A673 (cell line): ENCODE data around the gene GON7. TPM values are rescaled to one million over a fixed set of nuclear protein-coding genes. Genes with fewer than 3 reads are reported as not detected.
"Not testable (repeated sequence)": the region's sequence is repeated elsewhere in the genome, so short reads cannot be mapped to it uniquely, and the experiment has no call there.

ENCODE experiments used
- BruUV-seq: library from RNA; stranded (reverse); fragments of 400-500 nt; replicated peaks from 2 replicates; lab custom pipeline; 2021; lab: Mats Ljungman, UMichigan
- CTCF ChIA-PET: fragments of 300-600 bp; sonication (Branson Sonifier 250); formaldehyde crosslinking; loops from one replicate; lab custom pipeline; 2022; ENCODE audit warnings: antibody characterized with exemption; lab: Charles Lee
- POLR2A ChIA-PET: fragments of 300-600 bp; sonication (Branson Sonifier 250); formaldehyde crosslinking; loops from one replicate; lab custom pipeline; 2022; ENCODE audit warnings: antibody characterized with exemption; ENCODE audit not compliant: low non-redundant PET; lab: Charles Lee
- DNase-seq: peaks from one replicate; pipeline ENCODE4 v3.0.0-alpha.2; 2015; ENCODE audit warnings: low spot score
- H3K27ac ChIP-seq: fragments of 200-600 bp; sonication (generic); 2 replicates; pipeline ENCODE4 v1.5.1; 2016; ENCODE audit warnings: mixed run types, low read depth, mild to moderate bottlenecking, mixed read lengths, antibody characterized with exemption, low read length; ENCODE audit not compliant: poor library complexity, severe bottlenecking
- H3K27me3 ChIP-seq: fragments of 200-600 bp; sonication (generic); replicated peaks from 2 replicates; pipeline ENCODE4 v1.6.1; 2017; ENCODE audit warnings: mixed run types, low read depth, mild to moderate bottlenecking, mixed read lengths, antibody characterized with exemption, low read length; ENCODE audit not compliant: insufficient read depth, poor library complexity
- H3K36me3 ChIP-seq: fragments of 200-600 bp; sonication (generic); 2 replicates; pipeline ENCODE4 v1.6.1; 2016; ENCODE audit warnings: mixed run types, mild to moderate bottlenecking, mixed read lengths, antibody characterized with exemption, low read length; ENCODE audit not compliant: insufficient read depth, poor library complexity, severe bottlenecking
- H3K4me1 ChIP-seq: fragments of 200-600 bp; sonication (generic); 2 replicates; pipeline ENCODE4 v1.6.1; 2017; ENCODE audit warnings: mixed run types, mild to moderate bottlenecking, mixed read lengths, antibody characterized with exemption, low read length; ENCODE audit not compliant: insufficient read depth, poor library complexity, severe bottlenecking
- H3K4me3 ChIP-seq: fragments of 200-600 bp; sonication (generic); 2 replicates; pipeline ENCODE4 v1.5.1; 2016; ENCODE audit warnings: low read depth, mixed run types, mild to moderate bottlenecking, mixed read lengths, low read length; ENCODE audit not compliant: poor library complexity, severe bottlenecking
- H3K9me3 ChIP-seq: fragments of 200-600 bp; sonication (generic); 2 replicates; pipeline ENCODE4 v1.6.1; 2016; ENCODE audit warnings: mixed run types, low read depth, mild to moderate bottlenecking, mixed read lengths, antibody characterized with exemption, low read length; ENCODE audit not compliant: poor library complexity, severe bottlenecking
- CTCF ChIP-seq: fragments of 300-800, 200-600 bp; sonication (generic); conservative IDR thresholded peaks from 2 replicates; pipeline ENCODE4 v1.5.1; 2017; ENCODE audit warnings: low read depth, mild to moderate bottlenecking, antibody characterized with exemption, low read length, moderate library complexity, mixed read lengths
- EZH2 ChIP-seq: fragments of 200-600 bp; sonication (generic); IDR thresholded peaks from 2 replicates; pipeline ENCODE4 v1.6.1; 2017; ENCODE audit warnings: borderline replicate concordance, low read depth, mild to moderate bottlenecking, mixed read lengths, antibody characterized with exemption, low read length; ENCODE audit not compliant: poor library complexity, severe bottlenecking
- intact Hi-C: fragments of 100-400 bp; cut with micrococcal nuclease; formaldehyde crosslinking; loops from one replicate; pipeline ENCODE4 v1.10.0; 2022; ENCODE audit not compliant: unreplicated experiment
- total RNA-seq: library from RNA; stranded (reverse); gene quantifications from 2 replicates; pipeline ENCODE4 v1.2.3, GENCODE V29; 2021

The GON7 gene
- total RNA-seq, 1 experiment from 2014 or later: 24.1 TPM

GRCh38 chr14:93234798-93235197, 27.9 kb upstream of the GON7 start:
- CTCF ChIA-PET: no interaction called here
- Histone ChIP-seq H3K27me3 (no peaks in the 10 kb centered on the region), H3K27ac (no peak overlapping the region), H3K36me3 (peaks cover 3% of the 10 kb centered on the region), H3K9me3 (no peaks in the 10 kb centered on the region), H3K4me3 (no peak overlapping the region), H3K4me1 (no peaks in the 10 kb centered on the region)
- BruUV-seq: no TSS peak
- TF ChIP-seq EZH2: no peak
- TF ChIP-seq CTCF: no peak
- DNase-seq: no peak
- POLR2A ChIA-PET: no interaction called here
- intact Hi-C loops: loop anchor here (5.0 to 10.0 kb wide), 2 partner anchors 308 to 380 kb away; no protein-coding TSS in a partner anchor

GRCh38 chr14:93233078-93233477, 26.2 kb upstream of the GON7 start:
- BruUV-seq, H3K36me3 ChIP-seq, POLR2A ChIA-PET, DNase-seq, H3K27ac ChIP-seq, H3K9me3 ChIP-seq, H3K27me3 ChIP-seq, H3K4me3 ChIP-seq, H3K4me1 ChIP-seq: not testable (repeated sequence)
- intact Hi-C loops: loop anchor here (5.0 to 10.0 kb wide), 2 partner anchors 309 to 382 kb away; no protein-coding TSS in a partner anchor
- CTCF ChIA-PET: interaction anchor here (0.6 to 0.9 kb wide), 3 partner anchors 106 to 549 kb away, joined by 3 to 6 read pairs (median 3); no protein-coding TSS in a partner anchor

GRCh38 chr14:93232159-93232558, 25.3 kb upstream of the GON7 start:
- Histone ChIP-seq H3K4me3 (no peak overlapping the region), H3K36me3 (peaks cover 9% of the 10 kb centered on the region), H3K4me1 (no peaks in the 10 kb centered on the region), H3K9me3 (no peaks in the 10 kb centered on the region), H3K27me3 (no peaks in the 10 kb centered on the region), H3K27ac (no peak overlapping the region)
- BruUV-seq: no TSS peak
- TF ChIP-seq EZH2: no peak
- TF ChIP-seq CTCF: no peak
- ChIA-PET CTCF (interaction anchor here (0.6 to 0.7 kb wide), 2 partner anchors 105 to 548 kb away, joined by 3 to 6 read pairs; no protein-coding TSS in a partner anchor), POLR2A (no interaction called here)
- DNase-seq: no peak
- intact Hi-C loops: loop anchor here (5.0 to 10.0 kb wide), 2 partner anchors 310 to 383 kb away; no protein-coding TSS in a partner anchor
